Gastroesophageal sphincter (tissue), 3 donors: Measurements from ENCODE around the gene TST.

Experiments used
- CTCF ChIP-seq, 4 experiments: fragments of 200-600 bp in 2 of 4; fragments of 450-650 bp in 2 of 4; sonication (generic) in 1 of 4; IDR thresholded peaks; one replicate each; pipeline ENCODE4 v1.5.1; 2017 to 2019; ENCODE audit warnings: antibody characterized with exemption in 4 of 4, mild to moderate bottlenecking in 2 of 4, moderate library complexity in 2 of 4
- EP300 ChIP-seq: sonication (generic); formaldehyde crosslinking; IDR thresholded peaks from one replicate; pipeline ENCODE4 v1.6.1; 2017; ENCODE audit warnings: antibody characterized with exemption, mild to moderate bottlenecking
- POLR2A ChIP-seq, 2 donors: fragments of 450-650 bp; IDR thresholded peaks; one replicate each; pipeline ENCODE4 v1.6.1; 2017; ENCODE audit warnings: antibody characterized with exemption in 2 of 2, mild to moderate bottlenecking in 2 of 2, moderate library complexity in 1 of 2
- POLR2AphosphoS5 ChIP-seq: sonication (generic); formaldehyde crosslinking; IDR thresholded peaks from one replicate; pipeline ENCODE4 v1.6.1; 2017; ENCODE audit warnings: antibody characterized with exemption

- TF ChIP-seq CTCF (IDR thresholded peaks at IDR 0.05) (no peak), POLR2A (IDR thresholded peaks at IDR 0.05) (no peak), POLR2AphosphoS5 (no peak), EP300 (no peak)
Measured at GRCh38 chr22:37059876-37060449, 40.7 kb upstream of the TST start.
